Urinary bladder (tissue), 4 donors: ENCODE data around the gene TMEM218. TPM values are rescaled to one million over a fixed set of nuclear protein-coding genes. Genes with fewer than 3 reads are reported as not detected.

Experiments
- DNase-seq: peaks from one replicate; pipeline ENCODE4 v3.0.0-alpha.2; 2015; ENCODE audit errors: extremely low spot score
- H3K27ac ChIP-seq: one replicate; pipeline ENCODE4 v1.5.1; 2013; ENCODE audit warnings: low read depth, mild to moderate bottlenecking, moderate library complexity
- H3K36me3 ChIP-seq: one replicate; pipeline ENCODE4 v1.6.1; 2013; ENCODE audit warnings: mild to moderate bottlenecking, moderate library complexity; ENCODE audit not compliant: insufficient read depth
- H3K4me1 ChIP-seq: one replicate; pipeline ENCODE4 v1.6.1; 2013; ENCODE audit warnings: mild to moderate bottlenecking, moderate library complexity; ENCODE audit not compliant: insufficient read depth
- H3K4me3 ChIP-seq: one replicate; pipeline ENCODE4 v1.5.1; 2013; ENCODE audit warnings: low read depth, low read length
- WGBS: extraction: QIAGEN DNeasy Blood & Tissue Kit; methylation state at CpG from one replicate; pipeline ENCODE4 v1.1.7; 2013; 5-methylcytosine and 5-hydroxymethylcytosine counted together
- polyA plus RNA-seq: library from polyadenylated mRNA; stranded (reverse); fragments of 200-250 nt; gene quantifications from one replicate; pipeline ENCODE4 v1.2.3, GENCODE V29; 2013
- total RNA-seq: library from RNA; depleted of rRNA; stranded (reverse); fragments of >200 nt; gene quantifications from one replicate; pipeline ENCODE4 v1.2.3, GENCODE V29; 2014
- donor health status: healthy with polysubstance abuse.
- donor health status: healthy.

The TMEM218 gene
- total and polyA plus RNA-seq, 2 donors: 35.3 to 38.5 TPM

GRCh38 chr11:125082611-125083311, 28.7 kb downstream of the TMEM218 start:
- H3K36me3 ChIP-seq: no peaks in the 10 kb centered on the region
- WGBS: 71% methylated on average over 10 of the region's 10 CpGs
- H3K27ac ChIP-seq: peak overlapping the region; percentile 66
- peak; percentile 51 for DNase-seq
- no peaks in the 10 kb centered on the region for H3K4me1 ChIP-seq
- no peak overlapping the region for H3K4me3 ChIP-seq

GRCh38 chr11:125082040-125082439, 29.4 kb downstream of the TMEM218 start:
- WGBS: 90% methylated on average over 5 of the region's 5 CpGs
- Histone ChIP-seq H3K27ac (peak overlapping the region; percentile 66), H3K4me1 (no peaks in the 10 kb centered on the region), H3K36me3 (no peaks in the 10 kb centered on the region), H3K4me3 (no peak overlapping the region)
- DNase-seq: no peak

GRCh38 chr11:125081098-125081798, 30.2 kb downstream of the TMEM218 start:
- Histone ChIP-seq H3K36me3 (no peaks in the 10 kb centered on the region), H3K4me1 (no peaks in the 10 kb centered on the region), H3K4me3 (no peak overlapping the region), H3K27ac (no peak overlapping the region)
- DNase-seq: no peak
- 70% methylated on average over 14 of the region's 14 CpGs for WGBS

- Histone ChIP-seq H3K4me3 (no peak overlapping the region), H3K4me1 (no peaks in the 10 kb centered on the region), H3K36me3 (no peaks in the 10 kb centered on the region), H3K27ac (no peak overlapping the region)
- no peak for DNase-seq
- 89% methylated on average over 12 of the region's 12 CpGs for WGBS
These were observed 30.9 kb downstream of the TMEM218 start for GRCh38 chr11:125080531-125080911.

- DNase-seq: no peak
- no peaks in the 10 kb centered on the region for H3K36me3 ChIP-seq
- H3K4me1 ChIP-seq: no peaks in the 10 kb centered on the region
- 86% methylated on average over 12 of the region's 12 CpGs for WGBS
- no peak overlapping the region for H3K27ac ChIP-seq
- no peak overlapping the region for H3K4me3 ChIP-seq
These were observed 31.4 kb downstream of the TMEM218 start for GRCh38 chr11:125079878-125080530.

- no peak overlapping the region for H3K4me3 ChIP-seq
- H3K4me1 ChIP-seq: no peaks in the 10 kb centered on the region
- no peaks in the 10 kb centered on the region for H3K36me3 ChIP-seq
- DNase-seq: no peak
- 84% methylated on average over 18 of the region's 18 CpGs for WGBS
- H3K27ac ChIP-seq: no peak overlapping the region
These were observed 32.1 kb downstream of the TMEM218 start for GRCh38 chr11:125079151-125079877.

GRCh38 chr11:125078516-125079140, 32.8 kb downstream of the TMEM218 start:
- DNase-seq: no peak
- Histone ChIP-seq H3K27ac (no peak overlapping the region), H3K36me3 (no peaks in the 10 kb centered on the region), H3K4me3 (no peak overlapping the region), H3K4me1 (no peaks in the 10 kb centered on the region)
- 91% methylated on average over 14 of the region's 14 CpGs for WGBS

GRCh38 chr11:125078016-125078415, 33.4 kb downstream of the TMEM218 start:
- no peak overlapping the region for H3K4me3 ChIP-seq
- H3K36me3 ChIP-seq: no peaks in the 10 kb centered on the region
- no peaks in the 10 kb centered on the region for H3K4me1 ChIP-seq
- no peak for DNase-seq
- 96% methylated on average over 11 of the region's 11 CpGs for WGBS
- H3K27ac ChIP-seq: no peak overlapping the region

- Histone ChIP-seq H3K4me3 (no peak overlapping the region), H3K36me3 (no peaks in the 10 kb centered on the region), H3K27ac (no peak overlapping the region), H3K4me1 (no peaks in the 10 kb centered on the region)
- DNase-seq: no peak
- WGBS: 78% methylated on average over 14 of the region's 14 CpGs
These were observed 35.0 kb downstream of the TMEM218 start for GRCh38 chr11:125076378-125076945.

- Histone ChIP-seq H3K4me3 (no peak overlapping the region), H3K4me1 (no peaks in the 10 kb centered on the region), H3K36me3 (no peaks in the 10 kb centered on the region), H3K27ac (no peak overlapping the region)
- 72% methylated on average over 11 of the region's 11 CpGs for WGBS
- no peak for DNase-seq
These were observed 35.5 kb downstream of the TMEM218 start for GRCh38 chr11:125075900-125076317.

GRCh38 chr11:125075242-125075625, 36.2 kb downstream of the TMEM218 start:
- H3K4me3 ChIP-seq: no peak overlapping the region
- H3K4me1 ChIP-seq: no peaks in the 10 kb centered on the region
- H3K36me3 ChIP-seq: no peaks in the 10 kb centered on the region
- no peak overlapping the region for H3K27ac ChIP-seq
- WGBS: 84% methylated on average over 7 of the region's 7 CpGs
- no peak for DNase-seq

GRCh38 chr11:125074511-125075241, 36.8 kb downstream of the TMEM218 start:
- no peak for DNase-seq

More at GRCh38 chr11:125074511-125075241, 36.8 kb downstream of the TMEM218 start:
- Histone ChIP-seq H3K4me1 (no peaks in the 10 kb centered on the region), H3K27ac (no peak overlapping the region), H3K36me3 (no peaks in the 10 kb centered on the region), H3K4me3 (no peak overlapping the region)
- 82% methylated on average over 11 of the region's 11 CpGs for WGBS
